Endothelial cell (in vitro differentiated cells): ENCODE data around the gene CCSER1. TPM values are rescaled to one million over a fixed set of nuclear protein-coding genes. Genes with fewer than 3 reads are reported as not detected.
"Not testable (repeated sequence)": the region's sequence is repeated elsewhere in the genome, so short reads cannot be mapped to it uniquely, and the experiment has no call there.

Experiments used
- DNase-seq: peaks from one replicate; pipeline ENCODE4 v3.0.0; 2021; ENCODE audit warnings: low spot score
- H3K27ac Mint-ChIP-seq: one replicate; pipeline ENCODE4 v1.8.0; 2021; ENCODE audit warnings: mixed read lengths, inconsistent platforms; ENCODE audit not compliant: unreplicated experiment
- H3K27me3 Mint-ChIP-seq: one replicate; pipeline ENCODE4 v1.8.0; 2021; ENCODE audit warnings: mild to moderate bottlenecking, moderate library complexity, mixed read lengths, inconsistent platforms; ENCODE audit not compliant: unreplicated experiment
- H3K36me3 Mint-ChIP-seq: one replicate; pipeline ENCODE4 v1.8.0; 2021; ENCODE audit warnings: mild to moderate bottlenecking, low read depth, mixed read lengths, inconsistent platforms; ENCODE audit not compliant: unreplicated experiment
- H3K4me1 Mint-ChIP-seq: one replicate; pipeline ENCODE4 v1.8.0; 2021; ENCODE audit warnings: mild to moderate bottlenecking, mixed read lengths, inconsistent platforms; ENCODE audit not compliant: unreplicated experiment
- H3K4me3 Mint-ChIP-seq: one replicate; pipeline ENCODE4 v1.8.0; 2021; ENCODE audit warnings: mild to moderate bottlenecking, mixed read lengths, inconsistent platforms; ENCODE audit not compliant: unreplicated experiment
- H3K9me3 Mint-ChIP-seq: one replicate; pipeline ENCODE4 v1.8.0; 2021; ENCODE audit warnings: mixed read lengths, inconsistent platforms; ENCODE audit not compliant: unreplicated experiment
- total RNA-seq: library from RNA; stranded (reverse); fragmentation: NEBNext Ultra II Directional; extraction: Animal tissue kit (Norgen Biotek cat#: 25700); gene quantifications from one replicate; pipeline ENCODE4 v1.2.1, GENCODE V29; 2021; ENCODE audit not compliant: unreplicated experiment
- TF ChIP-seq, protein P1 (sequence below): fragments of 200-600 bp; sonication (generic); IDR thresholded peaks from one replicate; pipeline ENCODE4 v1.5.0; 2021; ENCODE audit warnings: antibody characterized with exemption; ENCODE audit not compliant: unreplicated experiment

Gene CCSER1
- total RNA-seq, 1 donor from 2014 or later: 3.0 TPM

DNA sequence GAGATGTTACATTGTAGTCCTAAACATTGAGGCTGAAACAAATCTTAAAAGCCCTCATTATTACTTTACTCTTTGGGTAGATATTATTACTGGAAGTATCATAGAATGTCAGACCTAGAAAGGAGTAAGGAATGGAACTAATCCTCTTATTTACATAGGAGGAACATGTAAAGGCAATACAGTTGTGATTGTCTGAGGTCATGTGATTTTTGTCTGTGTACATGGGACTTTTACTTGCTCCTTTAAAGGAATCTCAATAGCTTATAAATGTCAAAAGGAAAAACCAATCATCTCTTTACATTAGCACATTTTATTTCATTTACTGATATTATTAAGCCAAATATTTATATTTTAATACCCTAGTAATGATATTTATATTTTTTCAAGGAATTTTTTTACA, 568.2 kb downstream of the CCSER1 start:
- peaks cover 2% of the 10 kb centered on the region for H3K27me3 Mint-ChIP-seq
- DNase-seq: no peak
- TF ChIP-seq, protein P1, sequence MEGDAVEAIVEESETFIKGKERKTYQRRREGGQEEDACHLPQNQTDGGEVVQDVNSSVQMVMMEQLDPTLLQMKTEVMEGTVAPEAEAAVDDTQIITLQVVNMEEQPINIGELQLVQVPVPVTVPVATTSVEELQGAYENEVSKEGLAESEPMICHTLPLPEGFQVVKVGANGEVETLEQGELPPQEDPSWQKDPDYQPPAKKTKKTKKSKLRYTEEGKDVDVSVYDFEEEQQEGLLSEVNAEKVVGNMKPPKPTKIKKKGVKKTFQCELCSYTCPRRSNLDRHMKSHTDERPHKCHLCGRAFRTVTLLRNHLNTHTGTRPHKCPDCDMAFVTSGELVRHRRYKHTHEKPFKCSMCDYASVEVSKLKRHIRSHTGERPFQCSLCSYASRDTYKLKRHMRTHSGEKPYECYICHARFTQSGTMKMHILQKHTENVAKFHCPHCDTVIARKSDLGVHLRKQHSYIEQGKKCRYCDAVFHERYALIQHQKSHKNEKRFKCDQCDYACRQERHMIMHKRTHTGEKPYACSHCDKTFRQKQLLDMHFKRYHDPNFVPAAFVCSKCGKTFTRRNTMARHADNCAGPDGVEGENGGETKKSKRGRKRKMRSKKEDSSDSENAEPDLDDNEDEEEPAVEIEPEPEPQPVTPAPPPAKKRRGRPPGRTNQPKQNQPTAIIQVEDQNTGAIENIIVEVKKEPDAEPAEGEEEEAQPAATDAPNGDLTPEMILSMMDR: no peak
- peaks cover 5% of the 10 kb centered on the region for H3K4me1 Mint-ChIP-seq
- H3K9me3 Mint-ChIP-seq: no peaks in the 10 kb centered on the region
- no peaks in the 10 kb centered on the region for H3K36me3 Mint-ChIP-seq
- no peak overlapping the region for H3K27ac Mint-ChIP-seq
- no peak overlapping the region for H3K4me3 Mint-ChIP-seq

DNA sequence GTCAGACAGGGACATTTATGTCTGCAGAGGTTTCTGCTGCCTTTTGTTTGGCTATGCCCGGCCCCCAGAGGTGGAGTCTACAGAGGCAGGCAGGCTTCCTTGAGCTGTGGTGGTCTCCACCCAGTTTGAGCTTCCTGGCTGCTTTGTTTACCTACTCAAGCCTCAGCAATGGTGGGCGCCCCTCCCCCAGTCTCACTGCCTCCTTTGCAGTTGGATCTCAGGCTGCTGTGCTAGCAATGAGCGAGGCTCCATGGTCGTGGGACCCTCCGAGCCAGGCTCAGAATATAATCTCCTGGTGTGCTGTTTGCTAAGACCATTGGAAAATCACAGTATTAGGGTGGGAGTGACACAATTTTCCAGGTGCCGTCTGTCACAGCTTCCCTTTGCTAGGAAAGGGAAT, 578.3 kb downstream of the CCSER1 start:
- H3K27me3 Mint-ChIP-seq, DNase-seq, H3K4me3 Mint-ChIP-seq: not testable (repeated sequence)

DNA sequence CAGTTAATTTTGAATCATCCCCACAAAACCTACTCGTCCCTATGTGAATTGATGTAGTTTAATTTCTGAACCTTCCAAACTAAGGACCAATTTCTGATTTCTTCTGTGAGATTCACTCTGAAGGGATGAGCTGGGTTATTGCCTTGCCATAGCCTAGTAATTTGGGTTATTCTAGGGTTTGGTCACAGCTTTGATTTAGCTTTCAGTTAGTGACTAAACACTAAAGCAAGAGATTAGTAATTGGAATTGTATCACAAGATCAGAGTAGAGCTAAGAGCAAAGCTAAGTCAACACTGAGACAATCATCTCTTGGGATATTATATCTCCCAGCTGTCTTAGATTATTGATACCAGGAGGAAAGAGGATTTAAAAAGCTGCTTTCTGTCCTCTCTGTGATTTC, 588.0 kb downstream of the CCSER1 start:
- H3K9me3 Mint-ChIP-seq: no peaks in the 10 kb centered on the region

More for the DNA sequence above, 578.3 kb downstream of the CCSER1 start:
- not testable (repeated sequence) for H3K36me3 Mint-ChIP-seq, H3K27ac Mint-ChIP-seq, H3K9me3 Mint-ChIP-seq, H3K4me1 Mint-ChIP-seq

GRCh38 chr4:90718931-90719330, 591.7 kb downstream of the CCSER1 start:
- no peak for DNase-seq
- no peak overlapping the region for H3K4me3 Mint-ChIP-seq
- H3K27me3 Mint-ChIP-seq: no peaks in the 10 kb centered on the region
- H3K9me3 Mint-ChIP-seq: no peaks in the 10 kb centered on the region
- no peak overlapping the region for H3K27ac Mint-ChIP-seq
- no peaks in the 10 kb centered on the region for H3K4me1 Mint-ChIP-seq
- no peaks in the 10 kb centered on the region for H3K36me3 Mint-ChIP-seq
- TF ChIP-seq, protein P1: no peak

More for the DNA sequence above, 588.0 kb downstream of the CCSER1 start:
- H3K4me1 Mint-ChIP-seq: no peaks in the 10 kb centered on the region
- no peak for DNase-seq
- TF ChIP-seq, protein P1: no peak
- H3K4me3 Mint-ChIP-seq: no peak overlapping the region
- H3K27ac Mint-ChIP-seq: no peak overlapping the region
- H3K27me3 Mint-ChIP-seq: no peaks in the 10 kb centered on the region
- no peaks in the 10 kb centered on the region for H3K36me3 Mint-ChIP-seq

GRCh38 chr4:90727938-90728337, 600.7 kb downstream of the CCSER1 start:
- no peak overlapping the region for H3K4me3 Mint-ChIP-seq
- DNase-seq: no peak
- H3K36me3 Mint-ChIP-seq: no peaks in the 10 kb centered on the region
- no peaks in the 10 kb centered on the region for H3K4me1 Mint-ChIP-seq
- no peak overlapping the region for H3K27ac Mint-ChIP-seq
- peaks cover 1% of the 10 kb centered on the region for H3K27me3 Mint-ChIP-seq
- TF ChIP-seq, protein P1: no peak
- no peaks in the 10 kb centered on the region for H3K9me3 Mint-ChIP-seq

DNA sequence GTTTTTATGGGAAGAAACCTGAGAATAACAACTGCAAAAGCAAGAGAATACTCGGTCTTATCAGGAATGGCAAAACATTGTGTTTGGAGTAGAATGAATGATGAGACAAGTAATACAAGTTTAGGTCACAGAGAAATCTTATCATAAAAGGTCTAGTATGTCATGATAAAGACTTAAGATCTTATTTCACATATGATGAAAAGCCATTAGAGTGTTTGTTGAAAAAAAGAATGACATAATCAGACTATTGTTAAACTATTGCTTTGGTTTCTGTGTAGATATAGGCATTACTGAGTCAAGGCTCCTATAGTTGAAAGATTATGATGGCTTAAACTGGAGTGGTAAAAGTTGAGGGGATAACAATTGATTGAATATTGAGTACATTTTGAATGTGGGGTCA, 603.6 kb downstream of the CCSER1 start:
- no peak for DNase-seq
- no peak overlapping the region for H3K4me3 Mint-ChIP-seq
- no peak overlapping the region for H3K27ac Mint-ChIP-seq
- H3K9me3 Mint-ChIP-seq: no peaks in the 10 kb centered on the region
- TF ChIP-seq, protein P1: no peak
- no peaks in the 10 kb centered on the region for H3K36me3 Mint-ChIP-seq
- H3K27me3 Mint-ChIP-seq: peaks cover 1% of the 10 kb centered on the region
- no peaks in the 10 kb centered on the region for H3K4me1 Mint-ChIP-seq
